Transverse colon (tissue), 4 donors: ENCODE data around the gene TIMELESS. TPM values are rescaled to one million over a fixed set of nuclear protein-coding genes. Genes with fewer than 3 reads are reported as not detected.
"Not testable (repeated sequence)": the region's sequence is repeated elsewhere in the genome, so short reads cannot be mapped to it uniquely, and the experiment has no call there.

Source experiments
- DNase-seq: peaks from one replicate; pipeline ENCODE4 v3.0.0-alpha.2; 2019
- H3K27ac ChIP-seq, 4 donors: fragments of 200-600 bp; sonication (generic); 2 replicates each; pipeline ENCODE4 v1.5.1; 2016 to 2018; ENCODE audit warnings: inconsistent platforms in 4 of 4
- H3K27me3 ChIP-seq: fragments of 200-600 bp; sonication (generic); 2 replicates; pipeline ENCODE4 v1.5.1; 2017; ENCODE audit warnings: inconsistent platforms
- H3K36me3 ChIP-seq, 4 donors: fragments of 200-600 bp; sonication (generic); 2 replicates each; pipeline ENCODE4 v1.5.1; 2017 to 2019; ENCODE audit warnings: inconsistent platforms in 4 of 4
- H3K4me1 ChIP-seq, 4 donors: fragments of 200-600 bp; sonication (generic); 2 replicates each; pipeline ENCODE4 v1.5.1; 2017 to 2020; ENCODE audit warnings: inconsistent platforms in 4 of 4
- H3K4me3 ChIP-seq, 4 donors: fragments of 200-600 bp; sonication (generic); 1 replicate in 1 of 4; 2 replicates in 3 of 4; pipeline versions ENCODE4 v1.5.1 to v1.6.1; 2017 to 2019; ENCODE audit warnings: inconsistent platforms in 4 of 4
- H3K9me3 ChIP-seq, 2 donors: fragments of 200-600 bp; sonication (generic); 2 replicates each; pipeline ENCODE4 v1.5.1; 2017 to 2019; ENCODE audit warnings: inconsistent platforms in 2 of 2
- EP300 ChIP-seq: sonication (generic); formaldehyde crosslinking; IDR thresholded peaks from one replicate; pipeline ENCODE4 v1.6.1; 2017; ENCODE audit warnings: antibody characterized with exemption, low read depth
- POLR2A ChIP-seq: fragments of 450-650 bp; IDR thresholded peaks from one replicate; pipeline ENCODE4 v1.6.1; 2016; ENCODE audit warnings: antibody characterized with exemption, mild to moderate bottlenecking, moderate library complexity
- POLR2AphosphoS5 ChIP-seq, 3 donors: sonication (generic); formaldehyde crosslinking; IDR thresholded peaks; one replicate each; pipeline ENCODE4 v1.6.1; 2016; ENCODE audit warnings: antibody characterized with exemption in 3 of 3
- WGBS, 2 donors: methylation state at CpG; one replicate each; pipeline ENCODE4 v1.1.5; 2018; ENCODE audit warnings: low coverage in 1 of 2; 5-methylcytosine and 5-hydroxymethylcytosine counted together
- in situ Hi-C, 4 donors: fragments of 200-750 bp; cut with MboI; loops; one replicate each; pipeline versions ENCODE4 v1.15.0 to v1.15.1; 2017; ENCODE audit warnings: low sequenced_read_pairs in 3 of 4, low pct_ligation_motif_present in 1 of 4, low pct_unique_long_range_greater_than_20kb in 1 of 4
- intact Hi-C: fragments of 100-400 bp; cut with DNase I; formaldehyde crosslinking; loops from one replicate; pipeline ENCODE4 v1.15.1; 2023; ENCODE audit warnings: low total_unique reads
- total RNA-seq, 4 donors: library from RNA; depleted of rRNA; stranded (reverse); fragments of >200 nt; gene quantifications; one replicate each; pipeline ENCODE4 v1.1.0, GENCODE V29; 2016
- TF ChIP-seq, protein P1 (sequence below), 5 experiments: fragments of 200-600 bp in 3 of 5; fragments of 450-650 bp in 2 of 5; sonication (generic) in 3 of 5; IDR thresholded peaks; 1 replicate in 2 of 5; 2 replicates in 3 of 5; pipeline ENCODE4 v1.5.1; 2016 to 2017; ENCODE audit warnings: antibody characterized with exemption in 5 of 5, inconsistent platforms in 3 of 5, mild to moderate bottlenecking in 2 of 5, moderate library complexity in 1 of 5

TIMELESS gene
- total RNA-seq, 4 donors from 2014 or later, result 0.75 to 7.8 (median 3.9) TPM

DNA sequence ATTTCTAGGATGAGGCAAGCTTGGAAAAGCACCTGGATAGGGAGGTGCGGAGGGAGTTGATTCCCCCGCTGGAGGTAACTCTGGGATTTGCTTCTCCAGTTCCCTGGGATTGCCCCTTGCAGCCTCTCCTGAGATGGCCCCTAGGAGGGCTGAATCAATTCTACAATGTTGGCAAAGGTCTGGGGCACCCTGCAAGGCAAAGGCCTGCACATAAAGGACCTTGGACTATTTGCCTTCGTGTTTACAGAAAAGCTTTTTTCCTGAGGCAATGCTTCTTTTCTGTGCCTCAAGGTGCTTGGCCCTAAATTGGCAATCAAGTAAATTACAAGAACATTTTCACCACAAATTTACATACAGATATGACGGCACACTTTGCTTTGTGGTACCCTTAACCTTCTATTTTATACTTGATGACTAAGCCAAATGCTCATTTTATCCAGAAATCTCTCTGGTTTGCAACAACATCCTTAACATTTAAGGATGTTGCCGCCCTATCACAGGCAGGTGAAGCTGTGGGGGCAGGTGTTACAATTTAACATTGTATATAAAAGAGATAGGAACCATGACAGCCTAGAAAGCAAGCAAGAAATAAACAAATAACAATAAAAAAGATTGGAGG lies 40.3 kb downstream of the TIMELESS start:
- TF ChIP-seq POLR2AphosphoS5 (IDR thresholded peaks at IDR 0.05) (no peak), POLR2A (no peak), EP300 (no peak)
- TF ChIP-seq, protein P1, sequence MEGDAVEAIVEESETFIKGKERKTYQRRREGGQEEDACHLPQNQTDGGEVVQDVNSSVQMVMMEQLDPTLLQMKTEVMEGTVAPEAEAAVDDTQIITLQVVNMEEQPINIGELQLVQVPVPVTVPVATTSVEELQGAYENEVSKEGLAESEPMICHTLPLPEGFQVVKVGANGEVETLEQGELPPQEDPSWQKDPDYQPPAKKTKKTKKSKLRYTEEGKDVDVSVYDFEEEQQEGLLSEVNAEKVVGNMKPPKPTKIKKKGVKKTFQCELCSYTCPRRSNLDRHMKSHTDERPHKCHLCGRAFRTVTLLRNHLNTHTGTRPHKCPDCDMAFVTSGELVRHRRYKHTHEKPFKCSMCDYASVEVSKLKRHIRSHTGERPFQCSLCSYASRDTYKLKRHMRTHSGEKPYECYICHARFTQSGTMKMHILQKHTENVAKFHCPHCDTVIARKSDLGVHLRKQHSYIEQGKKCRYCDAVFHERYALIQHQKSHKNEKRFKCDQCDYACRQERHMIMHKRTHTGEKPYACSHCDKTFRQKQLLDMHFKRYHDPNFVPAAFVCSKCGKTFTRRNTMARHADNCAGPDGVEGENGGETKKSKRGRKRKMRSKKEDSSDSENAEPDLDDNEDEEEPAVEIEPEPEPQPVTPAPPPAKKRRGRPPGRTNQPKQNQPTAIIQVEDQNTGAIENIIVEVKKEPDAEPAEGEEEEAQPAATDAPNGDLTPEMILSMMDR (IDR thresholded peaks at IDR 0.05), result no peak
- 79 to 92% methylated on average over 2 to 5 of the region's 5 CpGs for WGBS, 2 donors
- no peaks in the 10 kb centered on the region for H3K9me3 ChIP-seq
- in situ Hi-C loops, result no loop called here
- H3K4me3 ChIP-seq, result no peak overlapping the region
- no peak for DNase-seq
- no peaks in the 10 kb centered on the region for H3K27me3 ChIP-seq
- no peaks in the 10 kb centered on the region for H3K4me1 ChIP-seq
- no peaks in the 10 kb centered on the region for H3K36me3 ChIP-seq
- intact Hi-C loops, result no loop called here
- no peak overlapping the region for H3K27ac ChIP-seq

DNA sequence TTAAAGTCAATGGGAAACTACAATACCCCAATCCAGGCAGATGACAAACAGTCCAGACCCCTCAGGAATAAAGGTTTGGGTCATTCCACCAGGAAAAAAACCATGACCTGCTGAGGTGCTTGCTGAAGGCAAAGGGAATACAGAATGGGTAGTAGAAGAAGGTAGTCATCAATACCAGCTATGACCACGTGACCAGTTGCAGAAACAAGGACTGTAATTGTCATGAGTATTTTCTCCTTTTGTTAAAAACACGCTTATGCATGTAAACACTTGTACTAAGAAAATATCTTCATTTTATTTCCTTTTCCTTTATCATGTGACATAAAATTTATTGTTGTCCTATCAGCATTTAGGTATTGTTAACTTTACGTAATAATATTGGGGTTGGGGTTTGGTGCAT lies 45.0 kb downstream of the TIMELESS start:
- 81 to 89% methylated on average over 3 of the region's 3 CpGs for WGBS, 2 donors
- H3K9me3 ChIP-seq, H3K27ac ChIP-seq, H3K27me3 ChIP-seq, H3K36me3 ChIP-seq, DNase-seq, intact Hi-C loops, in situ Hi-C loops, H3K4me1 ChIP-seq, H3K4me3 ChIP-seq: not testable (repeated sequence)

DNA sequence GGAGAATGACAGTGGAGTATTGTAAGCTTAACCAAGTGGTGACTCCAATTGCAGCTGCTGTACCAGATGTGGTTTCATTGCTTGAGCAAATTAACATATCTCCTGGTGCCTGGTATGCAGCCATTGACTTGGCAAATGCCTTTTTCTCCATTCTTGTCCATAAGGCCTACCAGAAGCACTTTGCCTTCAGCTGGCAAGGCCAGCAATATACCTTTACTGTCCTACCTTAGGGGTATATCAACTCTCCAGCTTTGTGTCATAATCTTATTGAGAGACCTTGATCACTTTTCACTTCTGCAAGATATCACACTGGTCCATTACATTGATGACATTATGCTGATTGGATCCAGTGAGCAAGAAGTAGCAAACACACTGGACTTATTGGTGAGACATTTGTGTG lies 47.6 kb downstream of the TIMELESS start:
- H3K9me3 ChIP-seq, in situ Hi-C loops, H3K27me3 ChIP-seq, H3K36me3 ChIP-seq, H3K27ac ChIP-seq, H3K4me1 ChIP-seq, DNase-seq, intact Hi-C loops, H3K4me3 ChIP-seq: not testable (repeated sequence)

DNA sequence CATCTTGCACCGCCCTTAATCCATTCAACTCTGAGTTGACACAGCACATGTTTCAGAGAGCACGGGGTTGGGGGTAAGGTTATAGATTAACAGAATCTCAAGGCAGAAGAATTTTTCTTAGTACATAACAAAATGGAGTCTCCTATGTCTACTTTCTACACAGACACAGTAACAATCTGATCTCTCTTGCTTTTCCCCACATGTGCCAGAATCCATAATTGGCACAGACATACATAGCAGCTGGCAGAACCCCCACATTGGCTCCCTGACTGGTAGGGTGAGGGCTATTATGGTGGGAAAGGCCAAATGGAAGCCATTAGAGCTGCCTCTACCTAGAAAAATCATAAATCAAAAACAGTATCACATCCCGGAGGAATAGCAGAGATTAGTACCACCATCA lies 48.1 kb downstream of the TIMELESS start:
- H3K4me3 ChIP-seq, intact Hi-C loops, H3K27me3 ChIP-seq, H3K4me1 ChIP-seq, in situ Hi-C loops, H3K27ac ChIP-seq, H3K36me3 ChIP-seq, DNase-seq, H3K9me3 ChIP-seq: not testable (repeated sequence)
- 97% methylated on average over 1 of the region's 3 CpGs; no CpG with 5 or more reads in 1 of the 2 donors for WGBS, 2 donors

DNA sequence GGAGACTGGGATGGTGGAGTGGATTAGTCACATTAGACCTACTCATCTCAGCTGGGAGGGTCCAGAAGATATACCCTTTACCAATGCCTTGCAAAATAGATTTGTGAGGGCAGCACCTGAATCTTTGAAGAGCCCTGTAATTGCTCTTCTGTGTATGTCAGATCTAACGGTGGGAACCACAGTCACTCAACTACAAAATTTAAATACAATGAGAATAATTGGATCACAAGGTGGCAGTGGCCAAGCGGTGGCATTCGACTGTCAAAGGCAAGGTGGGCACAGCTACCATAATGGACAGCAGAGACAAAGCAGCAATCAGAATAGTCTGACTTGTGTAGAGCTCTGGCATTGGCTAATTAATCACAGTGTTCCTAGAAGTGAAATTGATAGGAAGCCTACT lies 49.8 kb downstream of the TIMELESS start:
- H3K27me3 ChIP-seq, H3K9me3 ChIP-seq, H3K27ac ChIP-seq, H3K36me3 ChIP-seq, H3K4me1 ChIP-seq, in situ Hi-C loops, intact Hi-C loops, DNase-seq, H3K4me3 ChIP-seq: not testable (repeated sequence)
- WGBS, 2 donors, result 88 to 100% methylated on average over 2 to 3 of the region's 3 CpGs

DNA sequence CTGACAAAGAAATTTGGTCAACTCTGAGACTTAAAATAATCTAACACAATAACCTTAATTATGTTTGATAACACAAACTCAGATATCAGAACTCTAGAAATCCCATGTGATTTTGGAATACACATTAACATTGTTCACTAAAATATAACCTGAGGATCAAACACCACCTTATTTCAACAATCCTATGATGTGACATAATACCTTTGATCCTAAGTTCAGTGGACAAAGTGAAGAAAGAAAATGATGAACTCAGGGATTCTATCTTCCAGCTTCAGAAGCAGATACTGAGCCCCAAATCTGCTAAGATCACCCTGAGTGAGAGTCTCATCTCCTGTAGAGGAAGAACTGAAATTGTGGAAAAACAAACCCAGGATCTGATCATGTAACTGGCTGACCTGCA lies 50.9 kb downstream of the TIMELESS start:
- H3K36me3 ChIP-seq, result no peaks in the 10 kb centered on the region
- intact Hi-C loops, result no loop called here
- no peaks in the 10 kb centered on the region for H3K9me3 ChIP-seq
- H3K27ac ChIP-seq, result no peak overlapping the region
- in situ Hi-C loops, result no loop called here
- no peaks in the 10 kb centered on the region for H3K27me3 ChIP-seq
- no peaks in the 10 kb centered on the region for H3K4me1 ChIP-seq
- no peak for DNase-seq
- H3K4me3 ChIP-seq, result no peak overlapping the region
- TF ChIP-seq EP300, result no peak
- TF ChIP-seq POLR2A, result no peak
- no peak for TF ChIP-seq POLR2AphosphoS5 (IDR thresholded peaks at IDR 0.05)
- TF ChIP-seq, protein P1 (IDR thresholded peaks at IDR 0.05), result no peak
